ENCODE results near the gene CDH15. TPM values are rescaled to one million over a fixed set of nuclear protein-coding genes. Genes with fewer than 3 reads are reported as not detected.

Gene CDH15
- total and polyA plus RNA-seq, 3 donors from 2014 or later, result 1.4 to 3.0 (median 2.1) TPM

DNA sequence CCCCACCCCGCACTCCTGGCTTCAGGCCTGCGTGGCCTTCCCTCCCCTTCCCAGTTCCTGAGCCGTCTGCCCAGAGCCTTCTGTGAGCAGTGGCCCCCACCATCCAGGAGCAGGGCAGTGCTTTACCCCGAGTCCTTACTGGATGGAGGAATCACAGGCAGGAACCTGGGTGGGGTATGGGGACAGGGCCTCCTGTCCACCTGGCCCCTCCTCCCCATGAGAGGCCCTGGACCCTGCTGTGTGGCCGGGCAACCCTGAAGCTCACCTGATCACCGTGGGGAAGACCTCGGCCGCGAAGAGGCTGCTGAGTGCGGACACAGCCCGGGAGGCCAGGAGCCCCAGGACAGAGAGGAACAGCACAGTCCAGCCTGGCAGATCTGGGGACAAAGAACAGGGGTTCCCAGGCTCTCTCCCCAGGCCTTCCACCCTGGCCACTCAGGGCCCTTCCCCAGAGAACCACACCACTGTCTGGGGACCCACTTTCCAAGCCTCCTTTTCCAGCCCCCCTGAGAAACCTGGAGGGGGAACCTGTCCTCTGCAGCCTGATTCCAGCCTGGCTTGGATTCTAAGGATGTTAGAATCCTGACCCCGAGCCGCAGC lies 25.6 kb downstream of the CDH15 start:
- intact Hi-C loops (cut with DNase I; ENCODE audit: low total_unique reads), result no loop called here
- Histone ChIP-seq H3K27me3 (no peaks in the 10 kb centered on the region), H3K27ac (no peak overlapping the region), H3K4me3 (no peak overlapping the region), H3K4me1 (no peaks in the 10 kb centered on the region), H3K9me3 (no peaks in the 10 kb centered on the region), H3K36me3 (ENCODE audit: low read depth, missing control alignments) (no peaks in the 10 kb centered on the region)
- DNase-seq, result no peak
- no peak for TF ChIP-seq POLR2A (IDR thresholded peaks at IDR 0.05)
- TF ChIP-seq, protein P1, sequence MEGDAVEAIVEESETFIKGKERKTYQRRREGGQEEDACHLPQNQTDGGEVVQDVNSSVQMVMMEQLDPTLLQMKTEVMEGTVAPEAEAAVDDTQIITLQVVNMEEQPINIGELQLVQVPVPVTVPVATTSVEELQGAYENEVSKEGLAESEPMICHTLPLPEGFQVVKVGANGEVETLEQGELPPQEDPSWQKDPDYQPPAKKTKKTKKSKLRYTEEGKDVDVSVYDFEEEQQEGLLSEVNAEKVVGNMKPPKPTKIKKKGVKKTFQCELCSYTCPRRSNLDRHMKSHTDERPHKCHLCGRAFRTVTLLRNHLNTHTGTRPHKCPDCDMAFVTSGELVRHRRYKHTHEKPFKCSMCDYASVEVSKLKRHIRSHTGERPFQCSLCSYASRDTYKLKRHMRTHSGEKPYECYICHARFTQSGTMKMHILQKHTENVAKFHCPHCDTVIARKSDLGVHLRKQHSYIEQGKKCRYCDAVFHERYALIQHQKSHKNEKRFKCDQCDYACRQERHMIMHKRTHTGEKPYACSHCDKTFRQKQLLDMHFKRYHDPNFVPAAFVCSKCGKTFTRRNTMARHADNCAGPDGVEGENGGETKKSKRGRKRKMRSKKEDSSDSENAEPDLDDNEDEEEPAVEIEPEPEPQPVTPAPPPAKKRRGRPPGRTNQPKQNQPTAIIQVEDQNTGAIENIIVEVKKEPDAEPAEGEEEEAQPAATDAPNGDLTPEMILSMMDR (IDR thresholded peaks at IDR 0.05), result no peak
- WGBS, 2 donors, result 86 to 91% methylated on average over 9 to 12 of the region's 13 CpGs

DNA sequence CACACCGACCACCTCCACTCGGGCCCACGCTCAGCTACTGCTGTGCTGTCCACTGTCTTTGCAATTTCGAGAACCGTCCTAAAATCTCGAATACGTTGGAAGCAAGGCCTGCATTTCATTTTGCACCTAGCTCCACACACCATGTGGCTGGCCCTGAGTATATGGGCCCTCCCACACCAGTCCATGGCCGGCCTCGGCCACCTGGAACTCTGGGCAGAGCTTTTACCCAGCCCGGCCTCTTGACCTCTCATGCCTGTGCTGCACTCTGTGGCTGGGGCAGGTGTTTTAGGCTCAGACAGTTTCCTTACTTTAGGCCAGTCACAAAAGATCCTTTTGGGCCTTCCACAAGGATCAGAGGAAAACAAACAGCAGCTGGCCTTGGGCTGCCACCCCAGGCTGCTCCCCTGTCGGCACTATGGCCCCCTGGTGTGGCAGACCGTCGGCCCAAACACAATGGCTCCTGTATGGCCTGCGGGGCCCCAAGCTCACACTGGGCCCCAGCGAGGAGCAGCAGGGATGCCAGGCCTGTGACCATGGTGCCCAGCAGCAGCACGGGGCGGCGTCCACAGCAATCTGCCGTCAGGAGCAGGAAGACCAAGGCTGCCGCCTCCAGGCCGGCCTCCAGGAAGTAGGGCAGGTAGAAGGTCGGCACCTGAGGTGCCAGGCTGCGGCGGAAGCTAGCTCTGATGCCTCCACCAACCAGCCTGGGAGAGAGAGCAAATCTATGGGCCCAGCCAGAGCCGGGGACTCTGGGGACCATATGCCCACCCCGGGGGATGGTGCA lies 26.3 kb downstream of the CDH15 start:
- no peak for DNase-seq
- Histone ChIP-seq H3K36me3 (ENCODE audit: low read depth, missing control alignments) (no peaks in the 10 kb centered on the region), H3K9me3 (no peaks in the 10 kb centered on the region), H3K27ac (no peak overlapping the region), H3K27me3 (no peaks in the 10 kb centered on the region), H3K4me3 (no peak overlapping the region), H3K4me1 (no peaks in the 10 kb centered on the region)
- 83 to 88% methylated on average over 14 to 26 of the region's 26 CpGs for WGBS, 2 donors
- intact Hi-C loops (cut with DNase I; ENCODE audit: low total_unique reads), result no loop called here
- TF ChIP-seq POLR2A (IDR thresholded peaks at IDR 0.05), result no peak
- TF ChIP-seq, protein P1 (IDR thresholded peaks at IDR 0.05), result no peak

DNA sequence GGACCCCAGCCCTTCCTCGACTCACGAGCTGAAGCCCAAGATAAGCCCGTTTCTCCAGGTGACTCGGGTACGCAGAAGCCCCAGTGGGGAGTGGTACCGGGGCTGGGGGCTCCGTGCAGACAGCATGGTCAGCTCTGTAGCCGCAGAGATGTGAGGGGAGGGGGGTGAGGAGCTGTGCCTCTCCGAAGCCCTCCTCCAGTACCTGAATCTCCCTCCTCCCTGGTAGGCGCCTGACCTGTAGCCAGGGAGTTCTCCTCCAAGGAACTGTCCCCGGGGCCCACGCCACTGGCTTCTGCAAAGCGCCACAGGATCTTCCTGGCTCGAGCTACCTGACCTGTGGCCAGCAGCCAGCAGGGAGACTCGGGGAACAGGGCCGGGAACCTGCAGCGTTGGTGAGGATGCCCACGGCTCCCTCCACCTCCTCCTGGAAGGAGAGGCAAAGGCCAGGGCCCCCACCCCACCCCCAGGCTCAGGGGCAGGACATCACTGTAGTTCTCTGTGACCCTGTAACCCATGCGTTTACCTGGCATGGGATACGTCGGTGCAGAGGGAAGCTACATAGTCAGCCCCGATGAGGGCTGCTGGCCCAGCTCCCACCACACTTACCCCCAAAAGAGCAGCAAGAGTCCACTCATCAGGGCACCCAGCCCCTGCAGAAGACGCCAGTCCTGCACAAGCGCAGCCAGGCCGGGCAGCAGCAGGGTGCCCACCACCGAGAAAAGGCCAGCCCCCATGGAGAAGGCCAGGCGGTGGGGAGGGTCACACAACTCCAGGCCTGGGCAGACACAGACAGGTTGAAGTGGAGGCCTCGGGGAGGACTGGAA lies 27.1 kb downstream of the CDH15 start:
- no peak overlapping the region for H3K27ac ChIP-seq
- TF ChIP-seq, protein P1 (IDR thresholded peaks at IDR 0.05), result no peak
- no peak for TF ChIP-seq POLR2A (IDR thresholded peaks at IDR 0.05)
- intact Hi-C loops (cut with DNase I; ENCODE audit: low total_unique reads), result no loop called here
- no peaks in the 10 kb centered on the region for H3K27me3 ChIP-seq
- H3K4me3 ChIP-seq, result no peak overlapping the region
- no peaks in the 10 kb centered on the region for H3K9me3 ChIP-seq
- H3K36me3 ChIP-seq (ENCODE audit: low read depth, missing control alignments), result no peaks in the 10 kb centered on the region
- H3K4me1 ChIP-seq, result no peaks in the 10 kb centered on the region
- WGBS, 2 donors, result 88 to 89% methylated on average over 10 to 28 of the region's 28 CpGs
- no peak for DNase-seq

DNA sequence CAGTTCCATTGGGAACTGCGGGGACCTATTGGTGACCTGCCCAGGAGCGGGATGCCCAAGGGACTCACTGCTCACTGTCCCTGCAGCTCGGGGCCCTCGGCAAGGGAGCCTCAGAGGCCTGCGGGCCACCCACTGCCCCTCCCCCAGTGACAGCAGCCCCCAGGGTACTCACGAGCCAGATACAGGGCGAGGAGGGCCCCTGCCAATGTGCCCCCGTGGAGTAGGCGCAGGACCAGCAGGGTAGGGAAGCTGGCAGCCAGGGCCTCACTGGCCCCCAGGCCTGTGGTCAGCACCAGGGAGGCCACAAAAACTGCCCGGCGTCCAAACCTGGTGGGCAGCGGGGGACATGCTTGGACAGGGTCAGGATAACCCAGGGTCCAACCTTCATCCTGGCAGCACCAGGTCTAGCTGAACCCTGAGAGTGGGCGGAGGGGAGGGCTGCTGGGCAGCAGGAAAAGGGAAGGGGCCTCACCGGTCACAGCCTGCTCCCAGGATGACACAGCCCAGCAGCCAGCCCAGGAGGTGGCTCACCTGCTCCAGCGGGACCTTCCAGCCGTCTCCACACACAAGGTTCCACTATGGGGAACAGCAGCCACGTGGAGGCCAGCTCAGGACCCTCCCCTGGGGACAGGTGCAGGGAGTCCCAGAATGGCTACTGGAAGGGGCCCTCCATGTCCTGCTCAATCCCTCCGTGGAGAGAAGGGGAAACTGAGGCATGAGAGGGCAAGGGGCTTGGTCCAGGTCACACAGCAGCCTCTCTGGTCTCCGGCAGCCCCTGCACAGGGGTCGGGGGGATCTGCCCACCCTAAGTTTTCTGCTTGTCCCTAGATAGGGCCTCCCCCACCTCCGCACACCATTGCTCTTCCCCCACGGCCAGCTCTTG lies 27.9 kb downstream of the CDH15 start:
- Histone ChIP-seq H3K9me3 (no peaks in the 10 kb centered on the region), H3K4me1 (no peaks in the 10 kb centered on the region), H3K36me3 (ENCODE audit: low read depth, missing control alignments) (no peaks in the 10 kb centered on the region), H3K4me3 (no peak overlapping the region), H3K27me3 (no peaks in the 10 kb centered on the region), H3K27ac (no peak overlapping the region)
- intact Hi-C loops (cut with DNase I; ENCODE audit: low total_unique reads), result no loop called here
- TF ChIP-seq, protein P1 (IDR thresholded peaks at IDR 0.05), result no peak
- TF ChIP-seq POLR2A (IDR thresholded peaks at IDR 0.05), result no peak
- 80 to 90% methylated on average over 5 to 20 of the region's 22 CpGs for WGBS, 2 donors
- DNase-seq, result no peak
